ENCODE results near the gene PKD1.
"Not testable (repeated sequence)": the region's sequence is repeated elsewhere in the genome, so short reads cannot be mapped to it uniquely, and the experiment has no call there.

The PKD1 gene

GRCh38 chr16:2126161-2126743 lies 9.4 kb downstream of the PKD1 start:
- H3K4me3 ChIP-seq (ENCODE audit: low read depth, low read length): not testable (repeated sequence)

GRCh38 chr16:2125609-2126008 lies 10.1 kb downstream of the PKD1 start:
- H3K4me3 ChIP-seq (ENCODE audit: low read depth, low read length): not testable (repeated sequence)

GRCh38 chr16:2124694-2125444 lies 10.8 kb downstream of the PKD1 start:
- H3K4me3 ChIP-seq (ENCODE audit: low read depth, low read length): not testable (repeated sequence)

DNA sequence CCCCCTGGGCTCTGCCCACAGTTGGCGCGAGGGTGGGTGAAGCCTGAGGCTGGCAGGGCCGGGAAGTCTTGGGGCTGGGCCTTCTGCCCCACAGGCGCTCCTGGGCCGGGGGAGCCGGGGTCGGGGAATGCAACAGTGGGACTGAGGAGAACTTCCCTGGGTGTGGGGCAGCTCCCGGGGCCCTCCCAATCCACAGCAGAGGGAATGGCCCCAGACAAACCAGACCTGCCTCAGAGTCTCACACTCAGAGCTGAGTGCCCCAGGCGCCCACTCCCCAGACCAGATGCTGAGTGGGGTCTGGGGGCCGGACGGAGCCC lies 11.4 kb downstream of the PKD1 start:
- not testable (repeated sequence) for H3K4me3 ChIP-seq (ENCODE audit: low read depth, low read length)

- not testable (repeated sequence) for H3K4me3 ChIP-seq (ENCODE audit: low read depth, low read length)
These were observed 11.9 kb downstream of the PKD1 start for GRCh38 chr16:2123706-2124376.

DNA sequence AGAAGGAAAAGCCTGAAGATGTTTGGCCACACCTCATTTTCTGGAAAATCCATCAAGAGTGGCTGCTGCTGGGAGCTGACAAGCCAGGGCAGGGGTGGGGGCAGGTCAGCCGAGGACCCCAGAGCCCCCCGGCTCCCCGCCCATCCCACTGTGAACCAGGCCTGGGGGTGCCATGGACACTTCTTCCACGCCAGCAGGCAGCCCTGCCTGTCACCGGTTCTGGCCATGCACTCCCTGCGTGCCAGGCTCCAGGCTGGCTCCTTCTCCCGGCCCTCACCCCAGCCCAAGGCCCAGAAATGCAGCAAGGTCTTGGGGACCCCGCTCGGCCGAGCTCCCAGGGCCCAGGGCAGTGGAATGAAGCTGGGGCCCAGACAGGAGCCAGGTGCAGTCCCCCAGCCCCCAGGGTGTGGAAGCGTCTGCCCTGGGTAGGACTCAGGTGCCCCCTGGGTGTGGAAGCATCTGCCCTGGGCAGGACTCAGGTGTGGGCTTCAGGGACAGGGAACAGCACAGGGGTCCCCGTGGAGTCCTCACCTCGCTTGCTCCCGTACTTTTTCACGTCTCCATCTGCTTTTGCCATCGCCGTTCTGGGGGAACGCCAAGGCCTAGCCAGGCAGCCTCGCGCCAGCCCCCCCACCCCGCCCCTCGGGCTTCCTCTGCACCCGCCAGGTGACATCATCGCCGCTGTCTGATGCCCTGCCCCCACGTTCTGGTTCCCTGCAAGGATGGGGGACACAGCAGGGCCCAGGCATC lies 12.6 kb downstream of the PKD1 start:
- H3K4me3 ChIP-seq (ENCODE audit: low read depth, low read length): not testable (repeated sequence)

DNA sequence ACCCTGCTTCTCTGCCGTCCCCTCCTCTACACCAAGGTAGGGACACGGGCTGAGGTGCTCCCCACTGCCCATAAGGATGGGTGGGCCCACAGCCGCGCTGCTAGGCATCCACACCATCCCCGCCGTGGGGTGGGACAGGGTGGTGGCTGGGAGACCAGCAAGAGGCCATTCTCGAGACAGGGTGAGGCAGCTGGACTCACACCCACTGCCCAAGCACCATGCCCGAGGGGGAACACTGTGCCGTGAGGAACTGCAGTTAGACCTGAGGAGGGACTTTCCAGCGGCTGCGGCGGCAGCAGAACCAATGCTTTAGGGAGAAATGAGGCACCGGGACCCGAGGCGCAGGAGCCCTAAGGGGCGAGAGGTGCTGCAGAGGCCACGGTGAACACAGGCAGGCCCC lies 13.3 kb downstream of the PKD1 start:
- no peak overlapping the region for H3K4me3 ChIP-seq (ENCODE audit: low read depth, low read length)

- H3K4me3 ChIP-seq (ENCODE audit: low read depth, low read length): no peak overlapping the region
These were observed 13.8 kb downstream of the PKD1 start for GRCh38 chr16:2121853-2122252.

- not testable (repeated sequence) for H3K4me3 ChIP-seq (ENCODE audit: low read depth, low read length)
These were observed 14.4 kb downstream of the PKD1 start for GRCh38 chr16:2121325-2121724.

- not testable (repeated sequence) for H3K4me3 ChIP-seq (ENCODE audit: low read depth, low read length)
These were observed 17.6 kb downstream of the PKD1 start for GRCh38 chr16:2117960-2118722.

DNA sequence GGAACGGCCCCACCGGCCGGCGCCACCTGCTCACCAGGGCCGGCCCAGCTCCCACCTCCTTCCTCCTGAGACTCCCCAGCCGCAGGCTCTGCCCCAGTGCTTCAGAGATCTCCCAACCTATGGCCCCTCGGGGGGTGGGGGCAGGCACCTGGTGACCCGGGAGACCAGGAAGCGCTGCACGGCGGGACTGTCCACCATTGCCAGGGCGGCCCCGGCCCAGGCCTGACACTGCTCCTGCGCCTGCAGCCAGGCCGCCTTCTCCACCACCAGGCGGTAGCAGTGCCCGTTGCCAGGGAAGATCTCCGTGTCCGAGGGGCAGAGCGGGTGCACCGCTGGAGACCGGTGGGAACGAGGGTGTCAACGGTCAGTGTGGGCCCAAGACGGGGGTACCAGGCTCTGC lies 18.4 kb downstream of the PKD1 start:
- not testable (repeated sequence) for H3K4me3 ChIP-seq (ENCODE audit: low read depth, low read length)

- H3K4me3 ChIP-seq (ENCODE audit: low read depth, low read length): not testable (repeated sequence)
These were observed 19.3 kb downstream of the PKD1 start for GRCh38 chr16:2116428-2116827.

- H3K4me3 ChIP-seq (ENCODE audit: low read depth, low read length): no peak overlapping the region
These were observed 20.1 kb downstream of the PKD1 start for GRCh38 chr16:2115591-2115973.

DNA sequence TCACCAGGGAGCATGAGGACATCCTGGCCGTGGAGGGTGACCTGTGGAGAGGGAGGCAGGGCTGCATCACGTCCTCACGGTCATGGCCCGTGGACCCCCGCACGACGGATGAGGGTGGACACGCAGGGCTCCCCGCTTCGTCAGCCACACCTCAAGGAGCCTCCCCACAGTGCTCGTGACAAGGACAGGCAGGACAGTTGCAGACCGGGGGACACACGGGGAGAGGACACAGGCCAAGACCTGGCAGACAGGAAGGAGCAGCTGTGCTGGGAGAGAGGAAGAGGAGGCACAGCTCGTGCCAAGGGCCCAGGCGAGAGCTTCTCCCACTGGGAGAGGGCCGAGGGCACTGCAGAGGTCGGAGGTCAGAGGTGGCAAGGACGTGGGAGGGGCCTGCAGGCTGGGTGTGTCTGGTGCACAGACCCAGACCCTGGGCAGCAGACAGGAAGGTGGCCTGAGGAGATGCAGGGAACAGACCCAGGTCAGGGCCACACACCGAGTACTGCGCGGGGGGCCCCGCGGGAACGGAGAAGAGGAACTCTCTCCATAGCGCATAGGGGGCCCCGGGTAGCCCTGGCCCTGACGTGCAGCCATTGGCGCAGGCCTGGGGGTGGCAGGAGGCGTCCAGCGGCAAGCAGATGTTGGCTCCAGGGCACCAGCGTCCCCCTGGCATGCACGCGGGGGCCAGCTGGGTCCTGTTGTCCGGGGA lies 20.7 kb downstream of the PKD1 start:
- not testable (repeated sequence) for H3K4me3 ChIP-seq (ENCODE audit: low read depth, low read length)

- not testable (repeated sequence) for H3K4me3 ChIP-seq (ENCODE audit: low read depth, low read length)
These were observed 21.5 kb downstream of the PKD1 start for GRCh38 chr16:2114225-2114624.

- not testable (repeated sequence) for H3K4me3 ChIP-seq (ENCODE audit: low read depth, low read length)
These were observed 23.1 kb downstream of the PKD1 start for GRCh38 chr16:2112539-2113106.

DNA sequence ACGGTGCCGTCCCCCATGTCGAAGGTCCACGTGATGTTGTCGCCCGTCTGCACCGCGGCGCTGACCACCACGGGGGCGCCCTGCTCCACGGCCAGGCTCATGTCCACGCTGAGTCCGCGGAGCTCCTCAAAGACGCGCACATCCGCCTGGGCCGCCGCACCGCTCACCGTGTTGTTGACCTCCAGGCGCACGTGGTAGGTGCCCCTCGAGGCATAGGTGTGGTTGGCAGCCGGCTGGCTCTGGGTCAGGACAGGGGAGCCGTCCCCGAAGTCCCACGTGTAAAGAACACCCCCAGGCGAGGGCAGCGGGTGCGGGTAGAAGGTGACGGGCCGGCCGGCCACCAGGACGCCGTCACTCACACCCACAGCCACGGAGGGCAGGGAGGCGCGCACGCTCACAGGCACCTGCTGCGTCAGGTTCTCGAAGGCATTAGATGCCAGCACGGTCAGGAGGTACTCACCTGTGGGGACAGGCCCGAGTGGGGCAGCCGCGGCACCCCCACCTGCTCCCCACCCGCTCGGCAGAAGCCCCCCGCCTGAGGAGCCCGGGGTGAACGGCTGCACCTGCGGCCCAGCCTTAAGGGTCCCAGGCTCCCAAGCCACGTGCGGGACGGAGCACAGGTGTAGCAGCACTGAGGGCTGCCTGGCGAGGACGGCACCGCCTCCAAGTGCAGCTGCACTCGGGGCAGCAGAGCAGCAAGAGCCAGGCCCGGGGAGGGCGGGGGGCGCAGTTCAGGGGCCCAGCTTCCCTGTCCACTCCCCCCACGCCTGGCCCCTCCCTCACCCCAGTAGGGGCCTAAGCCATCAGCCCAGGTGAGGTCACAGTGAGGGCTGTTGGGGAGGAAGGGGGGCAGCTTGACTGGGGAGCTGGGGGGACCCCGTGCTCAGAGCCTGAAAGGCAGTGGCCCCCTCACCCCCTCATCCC lies 24.0 kb downstream of the PKD1 start:
- not testable (repeated sequence) for H3K4me3 ChIP-seq (ENCODE audit: low read depth, low read length)

DNA sequence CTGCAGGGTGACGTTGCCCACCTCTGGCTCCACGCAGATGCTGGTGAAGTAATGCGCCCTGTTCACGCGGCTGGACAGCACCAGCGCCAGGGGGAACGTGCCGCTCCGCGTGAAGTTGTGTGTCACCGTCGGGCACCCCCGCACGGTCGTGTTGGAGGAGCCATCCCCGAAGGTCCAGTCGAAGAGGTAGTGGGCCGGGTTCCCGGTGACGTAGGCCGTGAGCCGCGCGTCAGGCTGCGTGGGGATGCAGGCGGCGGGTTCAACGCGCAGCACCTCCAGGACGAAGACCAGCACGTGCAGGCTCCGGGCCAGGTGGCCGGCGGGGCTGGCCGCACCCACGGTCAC lies 24.7 kb downstream of the PKD1 start:
- not testable (repeated sequence) for H3K4me3 ChIP-seq (ENCODE audit: low read depth, low read length)

DNA sequence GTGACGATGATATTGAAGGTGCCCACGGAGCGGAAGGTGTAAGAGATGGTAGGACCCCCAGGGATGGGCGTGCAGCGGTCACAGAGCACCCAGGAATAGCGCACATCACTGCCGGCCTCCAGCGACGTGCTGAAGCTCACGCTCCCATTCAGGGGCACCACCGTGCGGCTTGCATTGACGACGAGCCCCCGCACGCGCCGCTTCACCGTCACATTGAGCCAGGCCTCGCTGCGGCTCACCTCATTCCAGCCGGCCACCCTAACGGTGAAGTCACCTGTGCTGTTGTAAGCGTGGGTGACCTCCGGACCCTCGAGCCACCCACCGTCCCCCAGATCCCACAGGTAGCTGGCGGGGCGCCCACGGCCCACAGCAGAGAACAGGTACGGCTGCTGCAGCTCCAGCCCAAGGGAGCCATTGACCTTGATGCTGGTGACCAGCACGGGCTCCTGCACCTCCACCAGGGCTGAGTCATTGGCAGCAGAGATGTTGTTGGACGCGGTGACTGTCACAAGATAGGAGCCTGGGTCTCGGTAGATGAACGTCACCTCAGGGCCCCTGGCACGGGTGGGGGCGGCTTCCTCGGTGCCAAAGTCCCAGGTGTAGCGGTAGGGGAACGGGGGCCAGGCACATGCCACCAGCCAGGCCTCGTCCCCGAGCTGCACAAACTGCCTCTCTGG lies 25.2 kb downstream of the PKD1 start:
- H3K4me3 ChIP-seq (ENCODE audit: low read depth, low read length): not testable (repeated sequence)
